NOMO-1 (cell line): ENCODE results near the gene TMEM176A.

Experiments used
- DNase-seq, 2 experiments: peaks; one replicate each; lab custom pipeline; 2025; ENCODE audit not compliant: unreplicated experiment in 2 of 2; lab: John Stamatoyannopoulos, UW

TMEM176A gene

GRCh38 chr7:150846291-150847115 lies 45.9 kb downstream of the TMEM176A start:
- no peak for DNase-seq

GRCh38 chr7:150847536-150847935 lies 47.0 kb downstream of the TMEM176A start:
- no peak for DNase-seq

DNA sequence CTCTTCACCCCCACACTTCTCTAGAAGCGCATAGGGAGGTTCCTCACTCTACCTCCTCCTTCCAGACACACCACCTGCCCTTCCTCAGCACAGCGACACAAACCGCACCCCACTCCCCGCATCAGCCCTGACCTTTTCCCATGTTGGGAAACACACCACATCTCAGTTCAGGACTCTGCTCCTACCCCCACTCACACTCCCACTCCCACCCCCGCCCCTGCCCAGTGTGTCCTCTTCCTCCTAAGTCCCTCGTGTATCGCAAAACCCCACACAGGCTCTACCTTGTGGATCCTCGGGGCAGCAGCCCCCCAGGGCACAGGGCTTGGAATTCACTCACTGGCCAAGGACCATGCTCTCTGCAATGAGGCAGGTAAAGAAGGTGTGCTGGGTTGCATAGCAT lies 47.5 kb downstream of the TMEM176A start:
- no peak for DNase-seq

DNA sequence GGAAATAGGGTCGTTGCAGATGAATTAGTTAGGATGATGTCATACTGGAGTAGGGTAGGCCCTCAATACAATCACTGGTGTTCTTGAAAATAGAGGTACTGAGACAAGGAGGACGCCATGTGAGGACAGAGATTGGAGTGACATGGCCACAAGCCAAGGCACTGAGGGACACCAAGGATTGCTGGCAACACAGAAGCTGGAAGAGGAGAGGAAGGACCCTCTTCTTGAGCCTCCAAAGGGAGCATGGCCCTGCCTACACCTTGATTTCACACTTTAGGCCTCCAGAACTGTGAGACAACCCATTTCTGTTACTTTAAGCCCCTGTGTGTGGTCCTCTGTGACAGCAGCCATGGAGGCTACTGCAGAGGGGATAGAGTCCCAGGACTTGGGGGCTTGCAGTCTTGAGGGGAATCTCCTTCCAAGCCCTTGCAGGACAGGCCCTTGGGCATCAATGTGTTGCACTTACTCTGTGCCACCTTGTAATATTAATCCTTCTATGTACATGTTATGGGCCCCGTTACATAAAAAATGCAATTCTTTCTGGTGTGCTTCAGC lies 48.1 kb downstream of the TMEM176A start:
- DNase-seq = no peak

DNA sequence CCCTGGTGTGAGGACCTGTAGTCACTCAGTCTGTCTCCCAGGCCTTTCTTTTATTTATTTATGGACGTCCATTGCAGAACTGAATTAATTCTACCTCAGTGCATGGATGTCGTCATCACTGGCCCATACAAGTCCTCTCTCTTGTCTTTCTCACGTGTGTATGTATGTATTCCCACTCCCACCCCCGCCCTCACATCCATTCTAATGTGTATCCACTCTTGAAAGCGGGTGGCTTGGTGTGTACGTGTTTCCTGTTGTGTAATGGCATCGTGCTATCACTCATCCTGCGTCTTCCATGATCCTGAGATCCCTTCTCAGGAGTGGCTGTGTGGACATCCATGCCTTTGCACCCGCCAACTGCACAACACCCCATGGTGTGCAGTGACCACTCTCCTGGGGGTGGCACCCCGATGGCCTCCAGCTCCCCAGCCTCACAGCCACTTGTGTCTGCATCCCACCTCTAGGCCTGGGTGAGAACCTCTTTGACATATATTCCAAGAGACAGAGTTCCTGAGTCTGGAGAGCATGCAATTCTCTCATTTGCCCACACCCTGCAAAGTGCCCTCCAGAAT lies 48.7 kb downstream of the TMEM176A start:
- no peak for DNase-seq

DNA sequence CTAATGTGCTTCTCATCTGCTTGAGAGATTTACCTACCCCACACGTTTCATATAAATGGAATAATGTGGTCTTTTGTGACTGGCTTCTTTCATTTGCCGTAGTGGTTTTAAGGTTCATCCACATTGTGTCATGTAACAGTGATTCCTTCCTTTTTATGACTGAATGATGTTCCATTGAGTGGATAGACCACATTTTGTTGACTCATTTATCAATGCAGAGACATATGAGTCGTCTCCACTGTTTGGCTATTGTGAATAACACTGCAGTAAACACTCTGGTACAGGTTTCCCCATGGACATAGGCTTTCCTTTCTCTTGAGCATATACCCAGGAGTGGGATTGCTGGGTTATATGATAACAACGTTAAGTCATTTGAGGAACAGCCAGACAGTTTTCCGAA lies 49.7 kb downstream of the TMEM176A start:
- DNase-seq = no peak

- DNase-seq = peak in 1 of 2 experiments; percentile 28
These were observed 51.2 kb downstream of the TMEM176A start for GRCh38 chr7:150851492-150852370.

- DNase-seq = peak; percentile 56 to 66
These were observed 51.9 kb downstream of the TMEM176A start, which contains the start of gene AOC1 for GRCh38 chr7:150852371-150852905. Gene AOC1, plus strand, starts transcription at chr7:150852517. Its CDS starts 3,954 bp downstream, at chr7:150856471.

GRCh38 chr7:150854066-150855000 lies 53.8 kb downstream of the TMEM176A start:
- DNase-seq = no peak
